ENCODE measurements around the gene SARNP.
"Not testable (repeated sequence)": the region's sequence is repeated elsewhere in the genome, so short reads cannot be mapped to it uniquely, and the experiment has no call there.

The SARNP gene

DNA sequence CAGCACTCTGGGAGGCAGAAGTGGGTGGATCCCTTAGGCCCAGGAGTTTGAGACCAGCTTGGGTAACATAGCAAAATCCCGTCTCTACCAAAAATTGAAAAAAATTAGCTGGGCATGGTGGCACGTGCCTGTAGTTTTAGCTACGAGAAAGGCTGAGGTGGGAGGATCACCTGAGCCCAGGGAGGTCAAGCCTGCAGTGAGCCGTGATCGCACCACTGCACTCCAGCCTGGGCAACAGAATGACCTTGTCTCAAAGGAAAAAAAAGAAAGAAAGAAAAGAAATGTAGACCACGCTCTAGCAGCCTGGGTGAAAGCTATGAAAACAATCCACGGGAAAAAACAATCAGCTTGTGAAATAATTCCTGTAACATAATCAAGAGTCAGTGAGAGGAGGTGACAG is 29.0 kb downstream of the SARNP start:
- H3K27me3 ChIP-seq (ENCODE audit: control insufficient read depth, insufficient read depth, low read length) = no peaks in the 10 kb centered on the region
- H3K9ac ChIP-seq (ENCODE audit: low read length) = no peak overlapping the region
- no peaks in the 10 kb centered on the region for H3K4me1 ChIP-seq (ENCODE audit: control insufficient read depth, low read depth, low read length)
- H3K4me3 ChIP-seq (ENCODE audit: low read length) = no peak overlapping the region
- no peaks in the 10 kb centered on the region for H3K9me3 ChIP-seq (ENCODE audit: control insufficient read depth, low read depth, low read length)
- H3K27ac ChIP-seq (ENCODE audit: low read length) = no peak overlapping the region
- H3K36me3 ChIP-seq (ENCODE audit: control insufficient read depth, low read depth, low read length) = peaks cover 85% of the 10 kb centered on the region

GRCh38 chr12:55780685-55781084 is 36.8 kb downstream of the SARNP start:
- no peak overlapping the region for H3K9ac ChIP-seq (ENCODE audit: low read length)
- H3K9me3 ChIP-seq (ENCODE audit: control insufficient read depth, low read depth, low read length) = no peaks in the 10 kb centered on the region
- H3K27me3 ChIP-seq (ENCODE audit: control insufficient read depth, insufficient read depth, low read length) = no peaks in the 10 kb centered on the region
- H3K4me3 ChIP-seq (ENCODE audit: low read length) = no peak overlapping the region
- peaks cover 78% of the 10 kb centered on the region for H3K36me3 ChIP-seq (ENCODE audit: control insufficient read depth, low read depth, low read length)
- no peaks in the 10 kb centered on the region for H3K4me1 ChIP-seq (ENCODE audit: control insufficient read depth, low read depth, low read length)
- no peak overlapping the region for H3K27ac ChIP-seq (ENCODE audit: low read length)

- H3K27ac ChIP-seq (ENCODE audit: low read length) = no peak overlapping the region
- peaks cover 49% of the 10 kb centered on the region for H3K36me3 ChIP-seq (ENCODE audit: control insufficient read depth, low read depth, low read length)
- H3K4me3 ChIP-seq (ENCODE audit: low read length) = no peak overlapping the region
- H3K4me1 ChIP-seq (ENCODE audit: control insufficient read depth, low read depth, low read length) = no peaks in the 10 kb centered on the region
- no peaks in the 10 kb centered on the region for H3K9me3 ChIP-seq (ENCODE audit: control insufficient read depth, low read depth, low read length)
- no peaks in the 10 kb centered on the region for H3K27me3 ChIP-seq (ENCODE audit: control insufficient read depth, insufficient read depth, low read length)
- no peak overlapping the region for H3K9ac ChIP-seq (ENCODE audit: low read length)
These were observed 39.7 kb downstream of the SARNP start for GRCh38 chr12:55777856-55778255.

DNA sequence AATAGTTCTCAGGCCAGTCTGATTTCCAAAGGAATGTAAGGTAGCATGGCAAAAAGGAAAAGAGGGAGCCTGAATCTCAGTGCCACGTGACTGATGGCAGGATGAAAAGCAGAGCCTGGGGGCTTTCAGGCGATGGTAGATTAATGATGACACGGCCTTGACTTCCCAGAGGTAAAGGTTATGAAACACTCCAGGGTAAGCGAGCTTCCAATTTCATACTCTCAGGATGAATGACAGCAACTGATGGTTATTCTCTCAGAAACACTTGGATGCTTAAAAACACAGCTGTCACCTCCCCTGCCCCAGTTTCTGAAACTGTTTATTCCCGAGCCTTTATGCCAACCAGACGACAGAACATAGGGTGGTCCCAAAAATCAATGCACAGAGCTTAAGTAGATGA is 45.8 kb downstream of the SARNP start:
- H3K9me3 ChIP-seq (ENCODE audit: control insufficient read depth, low read depth, low read length) = no peaks in the 10 kb centered on the region
- peaks cover 26% of the 10 kb centered on the region for H3K36me3 ChIP-seq (ENCODE audit: control insufficient read depth, low read depth, low read length)
- H3K4me1 ChIP-seq (ENCODE audit: control insufficient read depth, low read depth, low read length) = no peaks in the 10 kb centered on the region
- H3K4me3 ChIP-seq (ENCODE audit: low read length) = no peak overlapping the region
- no peaks in the 10 kb centered on the region for H3K27me3 ChIP-seq (ENCODE audit: control insufficient read depth, insufficient read depth, low read length)
- no peak overlapping the region for H3K27ac ChIP-seq (ENCODE audit: low read length)
- no peak overlapping the region for H3K9ac ChIP-seq (ENCODE audit: low read length)

DNA sequence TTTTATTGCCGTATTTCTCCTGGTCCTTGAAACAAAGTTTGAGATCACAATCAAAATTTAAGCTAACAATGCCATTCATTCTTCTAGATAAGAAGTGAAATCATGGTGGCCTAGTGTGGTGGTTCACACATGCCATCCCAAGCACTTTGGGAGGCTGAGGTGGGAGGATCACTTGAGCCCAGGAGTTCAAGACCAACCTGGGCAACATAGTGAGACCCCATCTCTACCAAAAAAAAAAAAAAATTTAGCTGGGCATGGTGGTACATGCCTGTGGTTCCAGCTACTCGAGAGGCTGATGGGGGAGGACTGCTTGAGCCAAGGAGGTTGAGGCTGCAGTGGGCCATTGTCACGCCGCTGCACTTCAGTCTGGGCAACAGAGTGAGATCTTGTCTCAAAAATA is 50.4 kb downstream of the SARNP start:
- peaks cover 30% of the 10 kb centered on the region for H3K36me3 ChIP-seq (ENCODE audit: control insufficient read depth, low read depth, low read length)
- H3K9me3 ChIP-seq (ENCODE audit: control insufficient read depth, low read depth, low read length) = no peaks in the 10 kb centered on the region
- no peak overlapping the region for H3K27ac ChIP-seq (ENCODE audit: low read length)
- H3K4me1 ChIP-seq (ENCODE audit: control insufficient read depth, low read depth, low read length) = no peaks in the 10 kb centered on the region
- no peak overlapping the region for H3K4me3 ChIP-seq (ENCODE audit: low read length)
- no peaks in the 10 kb centered on the region for H3K27me3 ChIP-seq (ENCODE audit: control insufficient read depth, insufficient read depth, low read length)
- no peak overlapping the region for H3K9ac ChIP-seq (ENCODE audit: low read length)

DNA sequence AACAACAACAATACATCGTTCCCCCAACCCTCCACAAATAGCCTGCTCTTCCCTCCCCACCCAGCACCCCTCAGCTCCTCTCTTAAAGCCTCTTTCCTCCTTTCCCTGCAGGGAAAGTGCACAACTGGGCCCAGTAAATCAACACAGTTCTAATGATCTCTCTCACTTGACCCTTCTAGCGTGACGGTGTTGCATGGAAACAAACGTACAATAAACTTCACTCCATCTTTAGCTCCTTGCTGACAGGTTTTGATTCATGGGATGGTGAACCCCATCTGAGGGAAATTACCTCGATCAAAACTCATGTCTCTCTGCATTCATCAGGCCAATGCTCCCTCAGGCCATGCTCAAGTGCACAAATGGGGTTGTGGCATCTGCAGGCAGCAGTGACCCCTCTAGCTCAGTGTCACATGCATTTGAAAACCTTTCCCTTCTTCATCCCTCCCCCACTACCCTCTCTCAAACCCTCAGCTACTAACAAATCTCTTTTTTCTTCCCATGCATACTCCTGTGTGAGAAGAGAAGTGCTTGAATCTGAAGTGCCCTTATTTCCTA is 51.7 kb downstream of the SARNP start:
- H3K27me3 ChIP-seq (ENCODE audit: control insufficient read depth, insufficient read depth, low read length) = no peaks in the 10 kb centered on the region
- H3K4me1 ChIP-seq (ENCODE audit: control insufficient read depth, low read depth, low read length) = no peaks in the 10 kb centered on the region
- no peaks in the 10 kb centered on the region for H3K9me3 ChIP-seq (ENCODE audit: control insufficient read depth, low read depth, low read length)
- peaks cover 29% of the 10 kb centered on the region for H3K36me3 ChIP-seq (ENCODE audit: control insufficient read depth, low read depth, low read length)
- H3K9ac ChIP-seq (ENCODE audit: low read length) = no peak overlapping the region
- no peak overlapping the region for H3K27ac ChIP-seq (ENCODE audit: low read length)
- H3K4me3 ChIP-seq (ENCODE audit: low read length) = no peak overlapping the region

- Histone ChIP-seq H3K27me3 (ENCODE audit: control insufficient read depth, insufficient read depth, low read length) (no peaks in the 10 kb centered on the region), H3K4me1 (ENCODE audit: control insufficient read depth, low read depth, low read length) (no peaks in the 10 kb centered on the region), H3K36me3 (ENCODE audit: control insufficient read depth, low read depth, low read length) (peaks cover 35% of the 10 kb centered on the region), H3K9me3 (ENCODE audit: control insufficient read depth, low read depth, low read length) (no peaks in the 10 kb centered on the region), H3K4me3 (ENCODE audit: low read length) (no peak overlapping the region), H3K9ac (ENCODE audit: low read length) (no peak overlapping the region), H3K27ac (ENCODE audit: low read length) (no peak overlapping the region)
These were observed 54.9 kb downstream of the SARNP start for GRCh38 chr12:55762646-55763045.

DNA sequence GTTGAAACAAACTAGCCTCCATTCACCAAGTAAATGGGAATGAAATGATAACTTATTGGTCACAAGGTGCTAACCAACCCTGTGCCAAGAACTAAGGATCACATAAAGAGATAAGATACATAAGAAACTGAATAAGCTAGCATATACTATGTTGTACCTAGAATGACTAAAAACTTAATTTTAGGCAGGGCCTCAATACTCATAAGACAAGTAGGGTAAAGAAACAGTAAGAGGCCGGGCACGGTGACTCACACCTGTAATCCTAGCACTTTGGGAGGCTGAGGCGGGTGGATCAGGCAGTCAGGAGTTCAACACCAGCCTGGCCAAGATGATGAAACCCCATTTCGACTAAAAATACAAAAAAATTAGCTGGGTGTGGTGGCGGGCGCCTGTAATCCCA is 56.9 kb downstream of the SARNP start:
- H3K27me3 ChIP-seq (ENCODE audit: control insufficient read depth, insufficient read depth, low read length) = no peaks in the 10 kb centered on the region
- no peaks in the 10 kb centered on the region for H3K9me3 ChIP-seq (ENCODE audit: control insufficient read depth, low read depth, low read length)
- H3K4me3 ChIP-seq (ENCODE audit: low read length) = no peak overlapping the region
- H3K4me1 ChIP-seq (ENCODE audit: control insufficient read depth, low read depth, low read length) = no peaks in the 10 kb centered on the region
- H3K9ac ChIP-seq (ENCODE audit: low read length) = no peak overlapping the region
- no peak overlapping the region for H3K27ac ChIP-seq (ENCODE audit: low read length)
- peaks cover 51% of the 10 kb centered on the region for H3K36me3 ChIP-seq (ENCODE audit: control insufficient read depth, low read depth, low read length)

DNA sequence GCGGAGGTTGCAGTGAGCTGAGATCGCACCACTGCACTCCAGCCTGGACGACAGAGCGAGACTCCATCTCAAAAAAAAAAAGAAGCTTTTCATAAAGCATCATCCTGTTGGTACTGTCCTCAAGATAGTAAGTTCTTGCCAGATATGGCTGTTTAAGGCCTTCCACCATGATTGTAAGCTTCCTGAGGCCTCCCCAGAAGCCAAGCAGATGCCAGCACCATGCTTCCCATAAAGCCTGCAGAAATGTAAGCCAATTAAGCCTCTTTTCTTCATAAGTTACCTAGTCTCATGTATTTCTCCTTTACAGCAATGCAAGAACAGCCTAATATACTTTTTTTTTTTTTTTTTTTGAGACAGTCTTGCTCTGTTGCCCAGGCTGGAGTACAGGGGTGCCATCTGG is 58.9 kb downstream of the SARNP start:
- peaks cover 47% of the 10 kb centered on the region for H3K36me3 ChIP-seq (ENCODE audit: control insufficient read depth, low read depth, low read length)
- not testable (repeated sequence) for H3K4me3 ChIP-seq (ENCODE audit: low read length); H3K4me1 ChIP-seq (ENCODE audit: control insufficient read depth, low read depth, low read length); H3K9ac ChIP-seq (ENCODE audit: low read length); H3K27me3 ChIP-seq (ENCODE audit: control insufficient read depth, insufficient read depth, low read length); H3K27ac ChIP-seq (ENCODE audit: low read length); H3K9me3 ChIP-seq (ENCODE audit: control insufficient read depth, low read depth, low read length)

DNA sequence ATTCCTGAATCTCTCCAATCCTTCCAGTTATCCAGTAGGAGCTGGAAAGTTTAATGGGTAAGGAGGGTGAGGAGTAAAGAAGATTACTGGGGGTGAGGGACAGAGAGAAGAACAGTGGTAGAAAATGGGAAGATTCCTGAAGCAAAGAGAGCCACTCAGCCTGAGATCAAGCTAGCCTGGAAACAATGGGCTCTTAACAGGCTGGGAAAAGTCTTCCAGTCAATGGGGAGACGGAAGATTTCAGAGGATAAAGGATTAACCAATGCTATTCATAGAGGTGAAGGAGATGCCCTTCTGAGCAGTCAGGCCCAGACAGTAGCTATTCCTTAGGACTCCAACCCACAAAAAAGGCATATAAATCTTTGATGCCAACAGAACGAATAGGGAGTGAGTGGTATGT is 59.8 kb downstream of the SARNP start:
- H3K9me3 ChIP-seq (ENCODE audit: control insufficient read depth, low read depth, low read length) = no peaks in the 10 kb centered on the region
- H3K27me3 ChIP-seq (ENCODE audit: control insufficient read depth, insufficient read depth, low read length) = no peaks in the 10 kb centered on the region
- H3K36me3 ChIP-seq (ENCODE audit: control insufficient read depth, low read depth, low read length) = peaks cover 50% of the 10 kb centered on the region
- no peak overlapping the region for H3K4me3 ChIP-seq (ENCODE audit: low read length)
- no peaks in the 10 kb centered on the region for H3K4me1 ChIP-seq (ENCODE audit: control insufficient read depth, low read depth, low read length)
- H3K27ac ChIP-seq (ENCODE audit: low read length) = no peak overlapping the region
- H3K9ac ChIP-seq (ENCODE audit: low read length) = no peak overlapping the region

DNA sequence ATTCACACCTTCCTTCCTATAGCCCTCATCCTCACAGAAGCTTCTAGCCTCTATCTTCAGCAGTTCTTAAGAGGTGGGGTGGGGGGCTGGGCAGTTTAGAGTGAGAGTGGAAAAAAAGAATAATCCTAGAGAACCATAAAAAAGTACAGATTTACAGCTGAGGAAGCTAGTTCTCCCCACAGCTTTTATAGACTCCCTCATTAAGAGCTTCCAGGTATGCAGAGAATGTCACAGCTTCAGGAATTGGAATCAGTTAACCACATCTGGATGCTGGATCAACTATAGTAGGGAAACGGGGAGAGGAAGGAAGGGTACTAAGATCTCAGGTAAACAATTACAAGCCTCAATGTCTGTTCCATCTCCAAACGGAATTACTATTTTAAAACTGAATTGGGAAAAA is 62.3 kb downstream of the SARNP start:
- Histone ChIP-seq H3K9ac (ENCODE audit: low read length) (no peak overlapping the region), H3K36me3 (ENCODE audit: control insufficient read depth, low read depth, low read length) (peaks cover 64% of the 10 kb centered on the region), H3K9me3 (ENCODE audit: control insufficient read depth, low read depth, low read length) (no peaks in the 10 kb centered on the region), H3K27me3 (ENCODE audit: control insufficient read depth, insufficient read depth, low read length) (no peaks in the 10 kb centered on the region), H3K27ac (ENCODE audit: low read length) (no peak overlapping the region), H3K4me1 (ENCODE audit: control insufficient read depth, low read depth, low read length) (no peaks in the 10 kb centered on the region), H3K4me3 (ENCODE audit: low read length) (no peak overlapping the region)

DNA sequence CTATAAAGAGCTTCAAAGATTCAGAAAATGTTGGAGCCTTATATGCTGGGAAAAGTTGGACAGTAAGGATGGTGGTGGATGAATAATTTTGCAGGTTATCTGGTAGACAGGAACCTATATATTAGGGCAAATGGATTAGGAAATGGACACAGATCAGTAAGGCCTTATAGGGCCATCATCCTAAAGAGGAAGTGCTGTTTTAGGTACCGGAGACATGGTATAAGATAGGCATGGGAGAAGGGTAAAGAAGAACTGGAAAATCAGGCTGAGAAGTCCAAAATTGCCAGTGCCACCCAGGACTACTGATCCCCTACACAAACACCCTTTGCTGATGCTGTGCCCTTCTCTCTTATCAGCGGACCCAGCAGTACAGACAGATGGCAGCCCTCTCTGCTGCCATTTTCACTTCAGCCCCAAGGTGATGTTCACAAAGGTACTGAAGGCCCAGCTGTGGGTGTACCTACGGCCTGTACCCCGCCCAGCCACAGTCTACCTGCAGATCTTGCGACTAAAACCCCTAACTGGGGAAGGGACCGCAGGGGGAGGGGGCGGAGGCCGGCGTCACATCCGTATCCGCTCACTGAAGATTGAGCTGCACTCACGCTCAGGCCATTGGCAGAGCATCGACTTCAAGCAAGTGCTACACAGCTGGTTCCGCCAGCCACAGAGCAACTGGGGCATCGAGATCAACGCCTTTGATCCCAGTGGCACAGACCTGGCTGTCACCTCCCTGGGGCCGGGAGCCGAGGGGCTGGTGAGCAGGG is 69.1 kb downstream of the SARNP start:
- Histone ChIP-seq H3K27ac (ENCODE audit: low read length) (no peak overlapping the region), H3K9me3 (ENCODE audit: control insufficient read depth, low read depth, low read length) (no peaks in the 10 kb centered on the region), H3K27me3 (ENCODE audit: control insufficient read depth, insufficient read depth, low read length) (no peaks in the 10 kb centered on the region), H3K4me1 (ENCODE audit: control insufficient read depth, low read depth, low read length) (peaks cover 30% of the 10 kb centered on the region), H3K9ac (ENCODE audit: low read length) (no peak overlapping the region), H3K4me3 (ENCODE audit: low read length) (peak overlapping the region; percentile 92), H3K36me3 (ENCODE audit: control insufficient read depth, low read depth, low read length) (peaks cover 46% of the 10 kb centered on the region)

Measured in iPS-18a (cell line).